ENCODE data around the gene ODR4. TPM values are rescaled to one million over a fixed set of nuclear protein-coding genes. Genes with fewer than 3 reads are reported as not detected.

Gene ODR4
- 17.3 and 18.6 TPM in 2 replicates for total RNA-seq
- polyA plus RNA-seq = 4.9 and 6.0 TPM in 2 replicates
- polyA plus RNA-seq (2011; cell fraction: cytosol; rRNA removed) = 8.2 and 10.1 TPM in 2 replicates
- 25.4 and 36.0 TPM in 2 replicates for polyA plus RNA-seq (2011; cell fraction: nucleus; rRNA removed)
- polyA plus RNA-seq (2012) = 12.6 and 14.8 TPM in 2 replicates
- 6.0 and 7.2 TPM in 2 replicates for polyA minus RNA-seq
- 9.7 TPM for polyA minus RNA-seq (2011; cell fraction: cytosol; rRNA and poly(A)+ RNA removed)
- polyA minus RNA-seq (2011; cell fraction: nucleus; rRNA and poly(A)+ RNA removed) = 17.7 and 28.0 TPM in 2 replicates
- Bru-seq, nascent RNA = percentile 90 among the genes with signal in this experiment
- BruChase-seq, experiment 1, labeled RNA remaining after a 6-hour chase = percentile 84 among the genes with signal in this experiment
- BruChase-seq, experiment 2, labeled RNA remaining after a 2-hour chase = percentile 90 among the genes with signal in this experiment
- long read RNA-seq, transcript ODR4-201 (14 exons, 3,792 nt) = major isoform, 24 of 33 reads
- long read RNA-seq, partial matches to known transcripts = 0 of 33 reads
- long read RNA-seq, other reads (novel, unspliced or antisense) = 9 of 33 reads

DNA sequence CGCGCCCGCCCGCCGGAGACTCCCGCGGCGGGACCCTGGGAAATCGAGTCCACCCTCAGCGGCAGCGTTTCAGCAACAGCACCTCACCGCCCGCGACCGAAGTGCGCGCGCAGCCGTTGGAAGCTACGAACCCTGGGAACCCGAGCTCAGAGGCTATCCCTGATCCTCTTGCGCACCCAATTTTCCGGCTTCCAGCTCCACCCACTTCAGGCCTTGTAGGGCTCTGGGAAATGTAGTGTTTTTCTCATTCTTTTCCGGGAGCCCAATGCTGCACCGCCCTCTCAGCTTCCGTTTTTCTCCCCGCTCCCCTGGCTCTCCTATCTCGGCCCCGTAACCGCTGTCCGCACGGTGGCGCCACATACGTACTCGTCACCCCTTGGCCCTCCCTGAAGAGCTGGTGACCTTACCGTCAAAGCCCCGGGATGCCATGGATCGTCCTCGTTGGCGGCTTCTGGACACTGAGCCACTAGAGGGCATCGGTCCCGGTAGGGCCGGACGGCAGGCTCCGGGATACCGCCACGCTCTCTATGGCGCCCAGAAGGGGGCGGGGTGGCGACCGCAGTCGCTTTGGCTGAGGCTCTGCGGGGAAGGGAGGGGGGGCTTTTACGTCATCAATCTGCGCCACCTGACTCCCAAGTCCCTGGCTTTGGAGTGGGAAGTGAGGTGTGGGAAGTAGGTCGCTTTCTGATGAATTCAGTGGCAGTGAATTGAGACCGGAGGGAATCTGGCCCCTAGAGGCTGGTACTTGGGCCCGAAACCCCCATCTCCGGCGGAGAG is at the start of gene ODR4, which contains the start of gene TPR:
TSS of gene ODR4 (plus strand) at position 687 of the 777 bp plus-strand sequence. CDS start 3,948 bp downstream, outside the sequence.
TSS of gene TPR (minus strand) at position 102 of the 777 bp plus-strand sequence. CDS start 225 bp downstream, outside the sequence.
- H3K36me3 ChIP-seq (ENCODE audit: control insufficient read depth in 2 of 2, extremely low read depth in 1 of 2, insufficient read depth in 2 of 2, low read length in 2 of 2) = peaks cover 0 to 2% of the 10 kb centered on the region in 2 experiments
- H3K27ac ChIP-seq (ENCODE audit: insufficient read depth, low read depth, low read length) = peak within 1 kb of the TSS; percentile 63
- intact Hi-C loops (cut with micrococcal nuclease) (loop anchor here (1.0 to 2.0 kb wide), 7 partner anchors 29 to 610 kb away; partner anchors contain the start of gene PTGS2), dilution Hi-C loops (cut with MboI; ENCODE audit: extremely low pct_ligation_motif_present, low sequenced_read_pairs) (no loop called here)
- peaks cover 18% of the 10 kb centered on the region for H3K4me1 ChIP-seq (ENCODE audit: control insufficient read depth, extremely low read depth, insufficient read depth, low read length)
- peak within 1 kb of the TSS; percentile 65 to 91 (median 68) for H3K4me3 ChIP-seq (replicated peaks in 1 of 3; ENCODE audit: insufficient read depth in 1 of 3, low read depth in 1 of 3, low read length in 3 of 3)
- no peaks in the 10 kb centered on the region for H4K20me1 ChIP-seq (replicated peaks; ENCODE audit: control insufficient read depth, extremely low read depth, insufficient read depth, low read length)
- no peaks in the 10 kb centered on the region for H3K27me3 ChIP-seq (ENCODE audit: control insufficient read depth in 2 of 2, insufficient read depth in 2 of 2, low read length in 2 of 2)
- peaks cover 71% of the 10 kb centered on the region for H3K79me2 ChIP-seq (ENCODE audit: control insufficient read depth, insufficient read depth, low read length)
- H3K9me1 ChIP-seq (replicated peaks; ENCODE audit: control insufficient read depth, extremely low read depth, insufficient read depth, low read length) = no peaks in the 10 kb centered on the region
- ChIA-PET POLR2A (interaction anchor here (0.6 to 1.0 kb wide), 2 partner anchors 10 to 618 kb away, joined by 3 read pairs; no protein-coding TSS in a partner anchor), CTCF (interaction anchor here (0.6 to 2.0 kb wide), 49 partner anchors 9 to 663 kb away, joined by 3 to 52 read pairs (median 5); partner anchors contain the start of gene PTGS2)
- TF ChIP-seq POLR2AphosphoS5 (IDR thresholded peaks at IDR 0.05; ENCODE audit: insufficient read depth, low read depth, low read length) (peak; percentile 83), GATA2 (IDR thresholded peaks at IDR 0.05; ENCODE audit: insufficient read depth, insufficient read length, low read depth, low read length) (no peak), EZH2 (IDR thresholded peaks at IDR 0.05; ENCODE audit: borderline replicate concordance, low read depth, low read length, severe bottlenecking) (no peak), POLR2A (IDR thresholded peaks at IDR 0.05; ENCODE audit: low read depth, low read length) (peak; percentile 83), FOS (IDR thresholded peaks at IDR 0.05; ENCODE audit: borderline replicate concordance, insufficient read depth, low read length) (peak; percentile 8), JUN (IDR thresholded peaks at IDR 0.05; ENCODE audit: borderline replicate concordance, insufficient read depth, insufficient read length, low read depth) (no peak), MYC (IDR thresholded peaks at IDR 0.05; ENCODE audit: low read depth, low read length) (peak; percentile 33)
- TF ChIP-seq, protein P1, sequence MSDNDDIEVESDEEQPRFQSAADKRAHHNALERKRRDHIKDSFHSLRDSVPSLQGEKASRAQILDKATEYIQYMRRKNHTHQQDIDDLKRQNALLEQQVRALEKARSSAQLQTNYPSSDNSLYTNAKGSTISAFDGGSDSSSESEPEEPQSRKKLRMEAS (IDR thresholded peaks at IDR 0.05; ENCODE audit: insufficient read depth, insufficient read length) = no peak
- TF ChIP-seq, protein P2, sequence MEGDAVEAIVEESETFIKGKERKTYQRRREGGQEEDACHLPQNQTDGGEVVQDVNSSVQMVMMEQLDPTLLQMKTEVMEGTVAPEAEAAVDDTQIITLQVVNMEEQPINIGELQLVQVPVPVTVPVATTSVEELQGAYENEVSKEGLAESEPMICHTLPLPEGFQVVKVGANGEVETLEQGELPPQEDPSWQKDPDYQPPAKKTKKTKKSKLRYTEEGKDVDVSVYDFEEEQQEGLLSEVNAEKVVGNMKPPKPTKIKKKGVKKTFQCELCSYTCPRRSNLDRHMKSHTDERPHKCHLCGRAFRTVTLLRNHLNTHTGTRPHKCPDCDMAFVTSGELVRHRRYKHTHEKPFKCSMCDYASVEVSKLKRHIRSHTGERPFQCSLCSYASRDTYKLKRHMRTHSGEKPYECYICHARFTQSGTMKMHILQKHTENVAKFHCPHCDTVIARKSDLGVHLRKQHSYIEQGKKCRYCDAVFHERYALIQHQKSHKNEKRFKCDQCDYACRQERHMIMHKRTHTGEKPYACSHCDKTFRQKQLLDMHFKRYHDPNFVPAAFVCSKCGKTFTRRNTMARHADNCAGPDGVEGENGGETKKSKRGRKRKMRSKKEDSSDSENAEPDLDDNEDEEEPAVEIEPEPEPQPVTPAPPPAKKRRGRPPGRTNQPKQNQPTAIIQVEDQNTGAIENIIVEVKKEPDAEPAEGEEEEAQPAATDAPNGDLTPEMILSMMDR (IDR thresholded peaks at IDR 0.05; ENCODE audit: extremely low read depth in 1 of 2, insufficient read depth in 1 of 2, low read depth in 1 of 2, low read length in 2 of 2) = peak; percentile 90 to 98
- H3K9ac ChIP-seq (replicated peaks; ENCODE audit: extremely low read depth, insufficient read depth, low read length) = peak within 1 kb of the TSS; percentile 97
- H3K9me3 ChIP-seq (replicated peaks; ENCODE audit: control insufficient read depth, insufficient read depth, low read length) = no peaks in the 10 kb centered on the region
- no TSS peak for BruUV-seq (replicated peaks)
- DNase-seq (ENCODE audit: low read depth, low spot score) (peak; percentile 99), FAIRE-seq (peak; percentile 92)
- peak within 1 kb of the TSS; percentile 49 for H2AFZ ChIP-seq (ENCODE audit: low read depth, low read length)
- peak within 1 kb of the TSS; percentile 97 for H3K4me2 ChIP-seq (ENCODE audit: insufficient read depth, low read length)

Data from endothelial cell of umbilical vein (primary cell).